Mammary epithelial cell (primary cell): ENCODE results near the gene MFSD6.

Experiments used
- EZH2 ChIP-seq: IDR thresholded peaks from 2 replicates; pipeline ENCODE4 v1.6.1; 2012; ENCODE audit warnings: low read length, inconsistent platforms, borderline replicate concordance
- TF ChIP-seq, protein P1 (sequence below), 2 donors: IDR thresholded peaks in 1 of 2; conservative IDR thresholded peaks in 1 of 2; 2 replicates each; pipeline ENCODE4 v1.5.1; 2011 to 2012; ENCODE audit warnings: inconsistent platforms in 2 of 2, low read length in 2 of 2, mild to moderate bottlenecking in 2 of 2, control low read depth in 1 of 2, low read depth in 1 of 2; ENCODE audit not compliant: insufficient read depth in 1 of 2; ENCODE audit errors: extremely low read depth in 1 of 2

DNA sequence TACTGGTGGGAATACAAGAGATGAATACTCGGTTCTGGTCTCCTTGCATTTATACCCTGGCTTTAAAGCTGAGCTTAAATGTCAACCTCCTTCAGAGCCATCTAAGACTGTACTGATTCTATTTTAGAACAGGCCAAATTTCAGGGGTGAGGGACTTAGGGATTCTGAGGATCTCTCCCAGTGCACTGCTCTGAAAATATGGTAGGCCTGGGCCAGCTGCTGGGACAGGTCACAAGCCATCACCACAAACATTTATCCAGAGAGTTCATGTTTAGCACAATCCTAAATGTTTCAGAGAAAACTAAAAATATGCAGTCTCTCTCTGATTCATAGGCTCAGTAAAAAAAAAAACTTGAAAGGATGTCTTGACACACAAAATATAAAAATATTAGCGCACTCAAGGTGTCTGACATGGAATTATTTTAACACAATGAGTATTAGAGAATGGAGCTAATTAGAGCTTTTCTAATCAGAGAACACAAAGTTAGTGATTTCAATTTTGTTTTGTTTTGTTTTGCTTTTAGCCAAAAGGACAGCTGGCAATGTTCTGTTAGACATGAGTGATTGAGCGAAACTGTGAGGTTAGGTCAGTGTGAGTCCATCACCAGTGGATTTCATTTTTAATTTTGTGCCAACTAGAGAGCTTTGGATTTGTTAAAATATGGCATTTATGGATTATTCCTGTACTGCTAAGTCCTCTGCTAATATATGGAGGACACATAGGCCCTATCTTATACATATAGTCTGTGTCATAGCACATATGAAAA, 38.8 kb downstream of the MFSD6 start:
- TF ChIP-seq, protein P1, sequence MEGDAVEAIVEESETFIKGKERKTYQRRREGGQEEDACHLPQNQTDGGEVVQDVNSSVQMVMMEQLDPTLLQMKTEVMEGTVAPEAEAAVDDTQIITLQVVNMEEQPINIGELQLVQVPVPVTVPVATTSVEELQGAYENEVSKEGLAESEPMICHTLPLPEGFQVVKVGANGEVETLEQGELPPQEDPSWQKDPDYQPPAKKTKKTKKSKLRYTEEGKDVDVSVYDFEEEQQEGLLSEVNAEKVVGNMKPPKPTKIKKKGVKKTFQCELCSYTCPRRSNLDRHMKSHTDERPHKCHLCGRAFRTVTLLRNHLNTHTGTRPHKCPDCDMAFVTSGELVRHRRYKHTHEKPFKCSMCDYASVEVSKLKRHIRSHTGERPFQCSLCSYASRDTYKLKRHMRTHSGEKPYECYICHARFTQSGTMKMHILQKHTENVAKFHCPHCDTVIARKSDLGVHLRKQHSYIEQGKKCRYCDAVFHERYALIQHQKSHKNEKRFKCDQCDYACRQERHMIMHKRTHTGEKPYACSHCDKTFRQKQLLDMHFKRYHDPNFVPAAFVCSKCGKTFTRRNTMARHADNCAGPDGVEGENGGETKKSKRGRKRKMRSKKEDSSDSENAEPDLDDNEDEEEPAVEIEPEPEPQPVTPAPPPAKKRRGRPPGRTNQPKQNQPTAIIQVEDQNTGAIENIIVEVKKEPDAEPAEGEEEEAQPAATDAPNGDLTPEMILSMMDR (conservative IDR thresholded peaks at IDR 0.05 in 1 of 2, IDR thresholded peaks at IDR 0.05 in 1 of 2; ENCODE audit: extremely low read depth in 1 of 2, insufficient read depth in 1 of 2, low read depth in 1 of 2, low read length in 2 of 2) = no peak
- TF ChIP-seq EZH2 = no peak
